ENCODE results near the gene CTNNA2.

The CTNNA2 gene

GRCh38 chr2:80070587-80070986, 557.7 kb downstream of the CTNNA2 start:
- Histone ChIP-seq H3K4me3 (ENCODE audit: low read length in 2 of 2) (no peak overlapping the region), H3K9ac (ENCODE audit: low read depth in 1 of 2, low read length in 2 of 2) (no peak overlapping the region), H3K27me3 (ENCODE audit: control insufficient read depth in 2 of 2, insufficient read depth in 2 of 2, low read length in 2 of 2) (no peaks in the 10 kb centered on the region), H3K27ac (ENCODE audit: low read depth in 2 of 2, low read length in 2 of 2) (no peak overlapping the region), H3K36me3 (ENCODE audit: control insufficient read depth in 2 of 2, insufficient read depth in 2 of 2, low read length in 2 of 2) (no peaks in the 10 kb centered on the region), H3K4me1 (ENCODE audit: control insufficient read depth in 2 of 2, insufficient read depth in 2 of 2, low read length in 2 of 2) (no peaks in the 10 kb centered on the region), H3K9me3 (ENCODE audit: control insufficient read depth in 2 of 2, low read length in 2 of 2) (no peaks in the 10 kb centered on the region)

GRCh38 chr2:80071941-80072340, 559.1 kb downstream of the CTNNA2 start:
- H3K27ac ChIP-seq (ENCODE audit: low read depth in 2 of 2, low read length in 2 of 2) = no peak overlapping the region
- no peaks in the 10 kb centered on the region for H3K36me3 ChIP-seq (ENCODE audit: control insufficient read depth in 2 of 2, insufficient read depth in 2 of 2, low read length in 2 of 2)
- H3K9ac ChIP-seq (ENCODE audit: low read depth in 1 of 2, low read length in 2 of 2) = no peak overlapping the region
- no peaks in the 10 kb centered on the region for H3K9me3 ChIP-seq (ENCODE audit: control insufficient read depth in 2 of 2, low read length in 2 of 2)
- no peak overlapping the region for H3K4me3 ChIP-seq (ENCODE audit: low read length in 2 of 2)
- H3K27me3 ChIP-seq (ENCODE audit: control insufficient read depth in 2 of 2, insufficient read depth in 2 of 2, low read length in 2 of 2) = no peaks in the 10 kb centered on the region
- no peaks in the 10 kb centered on the region for H3K4me1 ChIP-seq (ENCODE audit: control insufficient read depth in 2 of 2, insufficient read depth in 2 of 2, low read length in 2 of 2)

- no peak overlapping the region for H3K9ac ChIP-seq (ENCODE audit: low read depth in 1 of 2, low read length in 2 of 2)
- H3K27ac ChIP-seq (ENCODE audit: low read depth in 2 of 2, low read length in 2 of 2) = no peak overlapping the region
- H3K9me3 ChIP-seq (ENCODE audit: control insufficient read depth in 2 of 2, low read length in 2 of 2) = no peaks in the 10 kb centered on the region
- no peak overlapping the region for H3K4me3 ChIP-seq (ENCODE audit: low read length in 2 of 2)
- no peaks in the 10 kb centered on the region for H3K27me3 ChIP-seq (ENCODE audit: control insufficient read depth in 2 of 2, insufficient read depth in 2 of 2, low read length in 2 of 2)
- H3K4me1 ChIP-seq (ENCODE audit: control insufficient read depth in 2 of 2, insufficient read depth in 2 of 2, low read length in 2 of 2) = no peaks in the 10 kb centered on the region
- no peaks in the 10 kb centered on the region for H3K36me3 ChIP-seq (ENCODE audit: control insufficient read depth in 2 of 2, insufficient read depth in 2 of 2, low read length in 2 of 2)
Observed at GRCh38 chr2:80073134-80073561, 560.3 kb downstream of the CTNNA2 start.

GRCh38 chr2:80074321-80075070, 561.6 kb downstream of the CTNNA2 start:
- Histone ChIP-seq H3K9ac (ENCODE audit: low read depth in 1 of 2, low read length in 2 of 2) (no peak overlapping the region), H3K9me3 (ENCODE audit: control insufficient read depth in 2 of 2, low read length in 2 of 2) (no peaks in the 10 kb centered on the region), H3K27me3 (ENCODE audit: control insufficient read depth in 2 of 2, insufficient read depth in 2 of 2, low read length in 2 of 2) (no peaks in the 10 kb centered on the region), H3K27ac (ENCODE audit: low read depth in 2 of 2, low read length in 2 of 2) (no peak overlapping the region), H3K4me3 (ENCODE audit: low read length in 2 of 2) (no peak overlapping the region), H3K4me1 (ENCODE audit: control insufficient read depth in 2 of 2, insufficient read depth in 2 of 2, low read length in 2 of 2) (no peaks in the 10 kb centered on the region), H3K36me3 (ENCODE audit: control insufficient read depth in 2 of 2, insufficient read depth in 2 of 2, low read length in 2 of 2) (no peaks in the 10 kb centered on the region)

GRCh38 chr2:80075719-80076118, 562.9 kb downstream of the CTNNA2 start:
- Histone ChIP-seq H3K27ac (ENCODE audit: low read depth in 2 of 2, low read length in 2 of 2) (no peak overlapping the region), H3K4me3 (ENCODE audit: low read length in 2 of 2) (no peak overlapping the region), H3K27me3 (ENCODE audit: control insufficient read depth in 2 of 2, insufficient read depth in 2 of 2, low read length in 2 of 2) (no peaks in the 10 kb centered on the region), H3K9ac (ENCODE audit: low read depth in 1 of 2, low read length in 2 of 2) (no peak overlapping the region), H3K4me1 (ENCODE audit: control insufficient read depth in 2 of 2, insufficient read depth in 2 of 2, low read length in 2 of 2) (no peaks in the 10 kb centered on the region), H3K9me3 (ENCODE audit: control insufficient read depth in 2 of 2, low read length in 2 of 2) (no peaks in the 10 kb centered on the region), H3K36me3 (ENCODE audit: control insufficient read depth in 2 of 2, insufficient read depth in 2 of 2, low read length in 2 of 2) (no peaks in the 10 kb centered on the region)

GRCh38 chr2:80078290-80079036, 565.6 kb downstream of the CTNNA2 start:
- no peaks in the 10 kb centered on the region for H3K9me3 ChIP-seq (ENCODE audit: control insufficient read depth in 2 of 2, low read length in 2 of 2)
- no peaks in the 10 kb centered on the region for H3K27me3 ChIP-seq (ENCODE audit: control insufficient read depth in 2 of 2, insufficient read depth in 2 of 2, low read length in 2 of 2)
- H3K4me1 ChIP-seq (ENCODE audit: control insufficient read depth in 2 of 2, insufficient read depth in 2 of 2, low read length in 2 of 2) = no peaks in the 10 kb centered on the region
- no peak overlapping the region for H3K4me3 ChIP-seq (ENCODE audit: low read length in 2 of 2)
- H3K27ac ChIP-seq (ENCODE audit: low read depth in 2 of 2, low read length in 2 of 2) = no peak overlapping the region
- no peaks in the 10 kb centered on the region for H3K36me3 ChIP-seq (ENCODE audit: control insufficient read depth in 2 of 2, insufficient read depth in 2 of 2, low read length in 2 of 2)
- H3K9ac ChIP-seq (ENCODE audit: low read depth in 1 of 2, low read length in 2 of 2) = no peak overlapping the region

- Histone ChIP-seq H3K4me3 (ENCODE audit: low read length in 2 of 2) (no peak overlapping the region), H3K9ac (ENCODE audit: low read depth in 1 of 2, low read length in 2 of 2) (no peak overlapping the region), H3K27ac (ENCODE audit: low read depth in 2 of 2, low read length in 2 of 2) (no peak overlapping the region), H3K36me3 (ENCODE audit: control insufficient read depth in 2 of 2, insufficient read depth in 2 of 2, low read length in 2 of 2) (no peaks in the 10 kb centered on the region), H3K9me3 (ENCODE audit: control insufficient read depth in 2 of 2, low read length in 2 of 2) (no peaks in the 10 kb centered on the region), H3K4me1 (ENCODE audit: control insufficient read depth in 2 of 2, insufficient read depth in 2 of 2, low read length in 2 of 2) (no peaks in the 10 kb centered on the region), H3K27me3 (ENCODE audit: control insufficient read depth in 2 of 2, insufficient read depth in 2 of 2, low read length in 2 of 2) (no peaks in the 10 kb centered on the region)
Observed at GRCh38 chr2:80080957-80081356, 568.1 kb downstream of the CTNNA2 start.

GRCh38 chr2:80086831-80087230, 574.0 kb downstream of the CTNNA2 start:
- H3K4me3 ChIP-seq (ENCODE audit: low read length in 2 of 2) = no peak overlapping the region
- no peaks in the 10 kb centered on the region for H3K4me1 ChIP-seq (ENCODE audit: control insufficient read depth in 2 of 2, insufficient read depth in 2 of 2, low read length in 2 of 2)
- H3K27ac ChIP-seq (ENCODE audit: low read depth in 2 of 2, low read length in 2 of 2) = no peak overlapping the region
- H3K9me3 ChIP-seq (ENCODE audit: control insufficient read depth in 2 of 2, low read length in 2 of 2) = no peaks in the 10 kb centered on the region
- H3K27me3 ChIP-seq (ENCODE audit: control insufficient read depth in 2 of 2, insufficient read depth in 2 of 2, low read length in 2 of 2) = no peaks in the 10 kb centered on the region
- H3K36me3 ChIP-seq (ENCODE audit: control insufficient read depth in 2 of 2, insufficient read depth in 2 of 2, low read length in 2 of 2) = no peaks in the 10 kb centered on the region
- H3K9ac ChIP-seq (ENCODE audit: low read depth in 1 of 2, low read length in 2 of 2) = no peak overlapping the region

GRCh38 chr2:80091237-80091636, 578.4 kb downstream of the CTNNA2 start:
- no peaks in the 10 kb centered on the region for H3K27me3 ChIP-seq (ENCODE audit: control insufficient read depth in 2 of 2, insufficient read depth in 2 of 2, low read length in 2 of 2)
- no peaks in the 10 kb centered on the region for H3K9me3 ChIP-seq (ENCODE audit: control insufficient read depth in 2 of 2, low read length in 2 of 2)
- H3K36me3 ChIP-seq (ENCODE audit: control insufficient read depth in 2 of 2, insufficient read depth in 2 of 2, low read length in 2 of 2) = no peaks in the 10 kb centered on the region
- no peaks in the 10 kb centered on the region for H3K4me1 ChIP-seq (ENCODE audit: control insufficient read depth in 2 of 2, insufficient read depth in 2 of 2, low read length in 2 of 2)
- no peak overlapping the region for H3K9ac ChIP-seq (ENCODE audit: low read depth in 1 of 2, low read length in 2 of 2)
- H3K27ac ChIP-seq (ENCODE audit: low read depth in 2 of 2, low read length in 2 of 2) = no peak overlapping the region
- H3K4me3 ChIP-seq (ENCODE audit: low read length in 2 of 2) = no peak overlapping the region

GRCh38 chr2:80092474-80092873, 579.6 kb downstream of the CTNNA2 start:
- Histone ChIP-seq H3K9me3 (ENCODE audit: control insufficient read depth in 2 of 2, low read length in 2 of 2) (no peaks in the 10 kb centered on the region), H3K4me1 (ENCODE audit: control insufficient read depth in 2 of 2, insufficient read depth in 2 of 2, low read length in 2 of 2) (no peaks in the 10 kb centered on the region), H3K27ac (ENCODE audit: low read depth in 2 of 2, low read length in 2 of 2) (no peak overlapping the region), H3K36me3 (ENCODE audit: control insufficient read depth in 2 of 2, insufficient read depth in 2 of 2, low read length in 2 of 2) (no peaks in the 10 kb centered on the region), H3K27me3 (ENCODE audit: control insufficient read depth in 2 of 2, insufficient read depth in 2 of 2, low read length in 2 of 2) (no peaks in the 10 kb centered on the region), H3K9ac (ENCODE audit: low read depth in 1 of 2, low read length in 2 of 2) (no peak overlapping the region), H3K4me3 (ENCODE audit: low read length in 2 of 2) (no peak overlapping the region)
